Stimulated activated CD8-positive, alpha-beta memory T cell treated with anti-CD3 and anti-CD28 coated beads, Interleukin-4, amount 100 ng/mL, for 4 hours (primary cell): Measurements from ENCODE around the gene ZRSR2.
A peak's percentile ranks its signal among the peaks of the same experiment; 100 is the strongest.
"Not testable (repeated sequence)": the region's sequence is repeated elsewhere in the genome, so short reads cannot be mapped to it uniquely, and the experiment has no call there.

Experiments
- DNase-seq, 2 donors: peaks; one replicate each; pipeline ENCODE4 v3.0.0-alpha.2; 2020; ENCODE audit warnings: low read depth in 2 of 2, low spot score in 1 of 2

The ZRSR2 gene, protein sequence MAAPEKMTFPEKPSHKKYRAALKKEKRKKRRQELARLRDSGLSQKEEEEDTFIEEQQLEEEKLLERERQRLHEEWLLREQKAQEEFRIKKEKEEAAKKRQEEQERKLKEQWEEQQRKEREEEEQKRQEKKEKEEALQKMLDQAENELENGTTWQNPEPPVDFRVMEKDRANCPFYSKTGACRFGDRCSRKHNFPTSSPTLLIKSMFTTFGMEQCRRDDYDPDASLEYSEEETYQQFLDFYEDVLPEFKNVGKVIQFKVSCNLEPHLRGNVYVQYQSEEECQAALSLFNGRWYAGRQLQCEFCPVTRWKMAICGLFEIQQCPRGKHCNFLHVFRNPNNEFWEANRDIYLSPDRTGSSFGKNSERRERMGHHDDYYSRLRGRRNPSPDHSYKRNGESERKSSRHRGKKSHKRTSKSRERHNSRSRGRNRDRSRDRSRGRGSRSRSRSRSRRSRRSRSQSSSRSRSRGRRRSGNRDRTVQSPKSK

DNA sequence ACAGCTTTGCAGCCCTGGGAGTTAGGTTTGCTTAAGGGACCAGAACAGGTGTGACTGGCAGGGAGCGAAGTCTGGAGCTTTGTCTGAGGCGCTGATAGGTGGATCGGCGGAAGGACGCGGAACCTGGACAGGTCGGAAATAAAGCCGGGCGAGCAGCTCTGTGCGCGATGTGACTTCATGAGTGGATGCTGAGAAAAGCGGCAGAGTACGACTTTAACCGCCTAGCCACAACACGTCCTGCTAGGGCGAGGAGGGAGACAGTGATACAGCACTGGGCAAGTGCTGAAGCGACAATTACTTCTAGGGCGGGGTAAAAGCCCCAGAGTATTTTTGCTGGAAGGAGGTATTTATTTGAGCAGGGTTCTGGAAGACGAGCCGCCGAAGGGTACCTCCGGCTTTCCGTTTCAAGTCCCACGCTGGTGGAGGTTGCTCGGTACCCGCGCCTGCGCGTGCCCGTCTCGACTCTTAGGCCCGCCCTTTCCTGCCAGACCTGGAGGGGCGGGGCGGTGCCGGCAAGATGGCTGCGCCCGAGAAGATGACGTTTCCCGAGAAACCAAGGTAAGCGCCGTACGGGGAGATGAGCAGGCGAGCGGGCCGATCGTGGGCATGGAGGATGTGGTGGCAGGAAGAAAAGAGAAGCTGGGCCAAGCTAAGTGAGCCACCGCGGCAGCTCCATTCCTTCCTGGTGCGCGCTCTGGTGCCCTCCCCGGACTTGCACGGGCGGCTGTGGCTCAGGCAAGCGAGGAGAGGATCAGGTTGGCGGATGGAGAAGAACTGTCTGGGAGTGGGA lies at the start of gene ZRSR2:
Gene ZRSR2 (plus strand): TSS at position 506 of the 790 bp plus-strand sequence. CDS start 12 bp downstream, at position 518.
- peak; percentile 58 to 86 for DNase-seq

DNA sequence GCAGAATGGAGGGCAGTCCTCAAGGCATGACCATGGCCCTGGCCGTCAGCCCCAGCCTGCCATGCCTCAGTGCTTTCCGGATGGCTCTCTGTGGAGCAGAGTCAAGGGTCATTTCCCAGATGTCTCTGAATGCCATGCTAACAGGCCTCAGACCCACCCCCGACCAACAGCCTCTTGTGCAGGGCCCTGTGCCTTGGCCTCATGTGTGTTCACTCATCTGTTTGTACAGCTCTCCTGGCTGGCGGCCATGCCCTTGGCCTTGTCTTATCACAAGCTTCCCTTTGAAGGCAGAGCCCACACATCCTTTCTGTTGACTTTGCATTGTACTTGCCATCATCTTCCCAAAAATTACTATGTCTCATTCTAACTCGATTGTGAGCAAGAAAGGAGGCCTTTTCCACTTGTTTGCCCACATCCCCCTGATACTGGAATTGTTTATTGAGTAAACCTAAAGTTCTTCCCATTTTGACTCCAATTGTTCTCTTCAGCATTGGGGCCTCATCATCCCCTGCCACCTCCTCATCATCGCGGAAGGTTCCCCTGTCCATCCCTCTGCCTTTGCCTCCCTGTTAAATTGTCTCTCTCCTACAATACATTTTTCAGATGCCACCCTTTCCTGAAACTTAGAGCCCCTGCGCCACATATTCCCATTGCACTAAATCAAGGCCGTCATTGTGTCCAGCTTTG lies 46.0 kb upstream of the ZRSR2 start:
- DNase-seq, result no peak

DNA sequence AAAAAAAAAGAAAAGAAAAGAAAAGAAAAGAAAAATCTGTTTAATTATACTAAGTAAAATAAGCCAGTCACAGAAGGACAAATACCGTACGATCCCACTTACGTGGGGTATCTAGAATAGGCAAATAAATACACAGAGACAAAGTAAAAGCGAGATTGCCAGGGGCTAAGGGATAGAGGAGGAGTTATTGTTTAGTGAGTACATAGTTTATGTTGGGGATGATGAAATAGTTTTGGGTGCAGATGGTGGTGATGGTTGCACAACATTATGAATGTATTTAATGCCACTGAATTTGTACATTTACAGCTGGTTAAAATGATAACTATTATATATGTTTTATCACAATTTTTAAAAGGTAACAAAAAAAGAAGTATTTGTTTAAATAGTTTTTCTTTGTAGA lies 45.1 kb upstream of the ZRSR2 start:
- no peak for DNase-seq

DNA sequence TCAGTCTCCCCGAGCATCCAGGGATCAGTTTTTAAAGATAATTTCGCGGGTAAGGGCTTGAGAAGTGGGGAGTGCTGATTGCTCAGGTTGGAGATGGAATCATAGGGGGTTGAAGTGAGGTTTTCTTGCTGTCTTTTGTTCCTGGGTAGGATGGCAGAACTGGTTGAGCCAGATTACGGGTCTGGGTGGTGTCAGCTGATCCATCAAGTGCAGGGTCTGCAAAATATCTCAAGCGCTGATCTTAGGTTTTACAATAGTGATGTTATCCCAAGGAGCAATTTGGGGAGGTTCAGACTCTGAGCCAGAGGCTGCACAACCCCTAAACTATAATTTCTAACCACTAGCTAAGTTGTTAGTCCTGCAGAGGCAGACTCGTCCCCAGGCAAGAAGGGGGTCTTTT lies 43.6 kb upstream of the ZRSR2 start:
- DNase-seq, result not testable (repeated sequence)

DNA sequence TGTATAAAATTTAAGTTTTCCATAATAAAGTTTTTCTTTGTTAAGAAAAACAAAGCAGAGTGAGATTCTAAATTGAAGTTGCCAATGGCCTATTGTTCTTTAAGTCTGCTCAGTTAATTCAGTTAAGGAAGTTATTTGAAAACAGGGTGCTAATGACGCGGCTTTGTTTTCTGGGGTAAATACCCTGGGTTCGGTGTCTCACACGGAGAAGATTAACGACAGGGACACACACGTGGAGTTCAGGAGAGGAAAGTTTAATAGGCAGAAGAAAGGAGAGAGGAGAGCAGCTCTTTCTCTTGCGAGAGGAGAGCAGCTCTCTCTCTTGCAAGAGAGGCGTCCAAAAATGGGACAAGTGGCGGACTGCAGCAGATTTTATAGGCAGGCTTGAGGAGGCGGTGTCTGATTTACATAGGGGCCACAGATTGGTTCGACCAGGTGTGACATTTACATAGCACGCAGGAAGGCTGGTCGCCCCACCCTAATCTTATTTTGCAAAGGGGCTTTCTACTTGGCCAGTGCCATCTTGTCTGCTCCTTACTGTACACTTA lies 42.6 kb upstream of the ZRSR2 start:
- DNase-seq, result no peak

DNA sequence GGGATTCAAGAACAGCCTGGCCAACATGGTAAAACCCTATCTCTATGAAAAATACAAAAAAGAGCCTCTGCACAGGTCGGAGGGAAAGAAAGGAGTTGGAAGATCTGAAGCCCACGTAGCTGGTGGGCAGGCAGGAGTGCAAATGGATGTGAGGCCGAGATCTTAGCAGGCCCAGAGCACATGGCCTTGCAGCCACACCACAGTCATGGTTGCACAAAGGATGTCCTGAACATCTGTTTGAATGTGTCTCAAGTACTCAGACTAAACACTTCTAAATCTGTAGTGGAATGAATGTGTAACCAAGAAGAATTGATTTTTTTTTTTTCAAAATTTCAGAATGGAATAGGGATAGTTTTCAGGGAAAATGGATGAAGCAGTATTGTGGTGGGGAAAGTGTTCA lies 41.4 kb upstream of the ZRSR2 start:
- DNase-seq, result no peak

DNA sequence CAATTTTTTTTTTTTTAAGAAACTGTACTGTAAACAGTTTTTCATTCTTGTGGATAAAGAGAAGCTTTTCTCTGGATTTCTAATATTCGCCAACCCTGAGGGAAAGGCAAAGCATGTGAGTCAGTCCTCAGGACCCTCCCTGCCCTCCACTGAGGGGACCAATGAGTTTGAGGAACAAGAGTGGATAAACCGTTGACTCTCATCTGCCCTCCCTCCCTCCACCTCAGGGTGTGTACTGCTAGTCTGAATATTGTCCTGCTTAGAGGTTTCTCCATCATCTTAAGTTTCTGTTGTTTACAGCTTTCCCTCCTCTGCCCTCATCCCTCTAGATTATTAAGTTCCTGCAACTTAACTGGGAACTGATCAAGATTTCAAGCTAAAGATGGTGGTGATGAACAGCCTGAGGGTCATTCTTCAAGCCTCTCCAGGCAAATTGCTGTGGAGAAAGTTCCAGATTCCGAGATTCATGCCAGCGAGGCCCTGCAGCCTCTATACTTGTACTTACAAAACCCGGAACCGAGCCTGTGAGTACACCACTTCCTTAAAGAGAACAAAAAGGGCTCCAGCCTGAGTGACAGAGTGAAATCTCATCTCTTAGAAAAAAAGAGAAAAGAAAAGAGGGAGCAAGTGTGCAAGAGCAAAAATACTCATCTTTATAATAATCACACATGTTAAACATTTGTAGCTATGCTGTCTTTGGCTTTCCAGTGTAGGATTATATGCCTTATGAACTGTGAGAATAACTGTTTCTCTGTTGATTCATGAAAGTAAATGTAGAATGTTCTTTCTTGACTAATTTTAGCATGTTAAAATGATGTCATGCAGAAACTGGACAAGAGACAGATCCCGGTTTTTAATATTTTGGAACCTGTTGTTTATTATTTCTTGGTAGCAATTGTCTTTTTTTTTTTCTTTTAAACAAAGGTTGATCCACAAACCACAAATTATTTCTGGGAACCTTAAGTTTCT lies 40.4 kb upstream of the ZRSR2 start:
- DNase-seq, result no peak

DNA sequence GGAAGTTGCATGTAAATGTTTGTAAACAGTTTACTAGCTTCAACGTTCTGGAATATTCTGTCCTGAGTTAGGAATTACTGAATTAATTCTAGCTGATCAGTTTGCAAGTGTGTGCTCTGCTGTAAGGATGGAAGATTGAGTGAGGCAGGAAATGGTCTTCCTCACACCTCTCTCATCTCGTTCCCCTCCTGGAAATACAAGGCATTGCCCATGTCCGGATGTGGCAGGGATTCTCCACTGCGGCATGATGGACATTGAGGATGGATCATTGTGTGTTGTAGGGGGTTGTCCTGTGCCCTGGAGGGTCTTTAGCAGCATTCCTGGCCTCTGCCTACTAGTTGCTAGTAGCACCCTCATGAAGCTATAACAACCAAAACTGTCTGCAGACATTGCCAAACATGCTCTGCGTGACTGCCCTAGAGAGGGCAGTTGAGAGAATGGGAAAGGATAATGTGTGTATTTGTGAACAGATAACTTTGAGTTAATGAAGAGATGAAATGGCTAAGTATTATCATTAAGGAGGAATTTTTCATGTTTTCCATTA lies 39.6 kb upstream of the ZRSR2 start:
- no peak for DNase-seq

DNA sequence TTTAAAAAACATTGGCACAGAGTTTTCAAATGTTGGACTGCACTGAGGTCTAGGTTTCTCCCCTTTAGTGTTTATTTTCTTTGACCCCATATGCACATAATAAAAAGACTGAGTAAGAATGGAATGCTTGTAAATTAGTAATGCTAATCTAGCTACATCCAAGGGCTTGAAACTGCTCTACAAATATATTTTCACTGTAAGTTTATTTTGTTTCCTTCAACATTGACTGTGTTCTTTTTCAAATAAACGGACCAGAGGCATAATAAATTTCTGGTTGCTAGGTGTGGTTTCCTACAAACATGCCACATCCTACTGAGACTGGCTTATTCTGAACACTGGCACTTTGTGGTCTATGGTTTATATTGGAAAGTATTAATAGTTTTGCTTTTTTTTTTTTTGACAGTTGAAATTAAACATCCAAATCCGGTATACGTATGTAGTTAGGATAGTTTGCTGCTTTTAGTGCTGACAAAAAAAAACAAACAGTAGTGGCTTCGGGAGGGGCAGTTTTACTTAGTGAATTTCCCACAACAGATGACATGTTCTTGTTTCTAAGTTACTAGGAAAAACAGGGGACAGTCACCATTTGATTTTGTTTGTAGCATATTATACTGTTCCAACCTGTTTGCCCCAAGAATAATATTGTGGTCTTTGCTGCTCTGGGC lies 39.0 kb upstream of the ZRSR2 start:
- no peak for DNase-seq

DNA sequence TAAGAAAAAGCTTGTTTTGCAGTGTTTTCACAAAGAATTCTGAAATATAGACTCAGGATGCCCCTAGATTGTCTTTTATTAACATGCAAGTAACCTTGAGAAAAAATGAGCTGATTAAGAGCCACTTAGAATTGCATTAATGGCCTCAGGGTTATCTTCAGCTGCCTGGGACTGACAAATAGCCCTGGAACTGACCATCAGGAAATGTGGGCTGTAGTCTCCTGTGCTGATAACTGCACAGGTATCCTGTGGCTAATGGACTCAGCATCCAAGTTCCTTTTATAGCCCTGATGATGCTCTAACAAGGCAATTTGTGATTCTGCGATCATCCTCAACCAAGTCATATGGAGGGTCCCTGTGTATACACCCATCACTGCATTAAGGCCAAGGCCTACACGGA lies 35.2 kb upstream of the ZRSR2 start:
- DNase-seq, result no peak

DNA sequence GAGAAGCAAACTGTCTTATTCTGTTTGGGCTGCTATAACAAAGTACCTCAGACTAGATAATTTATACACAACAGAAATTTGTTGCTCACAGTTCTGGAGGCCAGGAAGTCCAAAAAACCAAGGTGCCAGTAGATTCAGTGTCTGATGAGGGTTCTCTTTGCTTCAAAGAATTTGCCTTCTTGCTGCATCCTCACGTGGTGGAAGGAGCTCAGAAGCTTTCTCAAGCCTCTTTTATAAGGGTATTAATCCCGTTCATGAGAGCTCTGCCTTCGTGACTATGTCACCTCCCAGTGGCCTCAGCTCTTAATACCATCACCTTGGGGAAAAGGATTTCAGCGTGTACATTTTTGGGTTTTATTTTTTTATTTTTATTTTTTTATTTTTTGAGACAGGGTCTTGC lies 32.1 kb upstream of the ZRSR2 start:
- DNase-seq, result no peak

DNA sequence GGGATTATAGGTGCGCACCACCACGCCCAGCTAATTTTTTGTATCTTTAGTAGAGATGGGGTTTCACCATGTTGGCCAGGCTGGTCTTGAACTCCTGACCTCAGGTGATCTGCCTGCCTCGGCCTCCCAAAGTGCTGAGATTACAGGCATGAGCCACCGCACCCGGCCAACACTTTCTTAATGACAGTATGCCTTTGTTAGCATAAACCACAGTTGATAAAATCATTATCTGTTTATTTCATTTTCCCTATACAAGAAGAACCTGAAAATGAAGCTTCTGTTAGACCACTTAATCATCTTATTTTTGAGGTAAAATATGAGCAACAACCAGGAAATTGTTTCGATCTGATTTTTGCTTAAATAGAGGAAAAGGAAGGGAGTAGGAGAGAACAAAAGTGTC lies 30.4 kb upstream of the ZRSR2 start:
- DNase-seq, result not testable (repeated sequence)

DNA sequence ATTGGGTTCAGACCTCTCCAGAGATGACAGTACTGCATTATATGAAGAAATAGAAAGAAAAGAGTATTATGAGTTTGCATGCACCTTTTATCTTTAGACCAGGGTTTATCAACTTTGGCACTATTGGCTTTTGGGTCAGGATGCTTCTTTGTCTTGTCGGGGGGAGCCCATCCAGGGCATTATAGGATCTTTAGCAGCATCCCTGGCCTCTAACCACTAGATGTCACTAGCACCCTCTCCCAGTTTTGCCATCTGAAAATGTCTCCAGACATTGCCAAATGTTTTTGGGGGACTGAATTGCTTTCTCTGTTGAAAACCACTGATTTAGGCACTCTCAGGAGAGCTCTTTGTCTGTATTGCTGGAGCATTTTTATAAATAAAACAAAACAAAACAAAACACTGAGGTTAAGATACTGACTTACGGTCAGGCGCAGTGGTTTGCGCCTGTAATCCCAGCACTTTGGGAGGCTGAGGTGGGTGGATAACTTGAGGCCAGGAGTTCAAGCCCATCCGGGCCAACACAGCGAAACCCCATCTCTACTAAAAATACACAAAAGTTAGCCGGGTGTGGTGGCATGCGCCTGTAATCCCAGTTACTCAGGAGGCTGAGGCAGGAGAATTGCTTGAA lies 28.6 kb upstream of the ZRSR2 start:
- DNase-seq, result no peak

DNA sequence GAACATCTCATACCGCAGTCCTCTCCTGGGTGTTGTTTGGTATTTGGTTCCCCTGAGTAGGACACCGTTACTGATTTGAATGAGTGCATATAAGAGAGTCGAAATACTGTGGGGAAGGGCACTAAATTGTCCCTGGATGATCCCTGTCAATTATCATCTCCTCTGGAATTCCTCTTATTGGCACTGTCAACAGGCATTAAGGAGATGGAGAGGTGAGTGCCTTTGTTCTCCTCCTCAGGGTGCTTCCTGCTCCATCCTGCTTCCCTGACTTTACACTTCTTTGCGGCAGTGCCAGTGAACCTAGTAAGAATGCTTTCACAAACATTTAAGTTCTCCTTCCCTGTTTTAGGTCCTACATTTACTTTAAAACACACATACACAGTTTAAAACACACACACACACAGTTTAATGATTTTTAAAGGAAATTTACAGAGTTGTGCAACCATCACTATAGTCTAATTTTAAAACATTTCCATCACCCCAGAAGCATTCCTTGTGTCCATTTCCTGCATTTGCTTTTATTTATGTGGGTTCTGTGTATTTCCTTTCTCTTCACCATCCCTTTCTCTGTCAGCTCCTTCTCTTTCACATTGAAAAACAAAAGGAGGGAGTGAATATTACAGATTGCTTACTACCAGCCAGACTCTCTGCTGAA lies 20.9 kb upstream of the ZRSR2 start:
- DNase-seq, result no peak

DNA sequence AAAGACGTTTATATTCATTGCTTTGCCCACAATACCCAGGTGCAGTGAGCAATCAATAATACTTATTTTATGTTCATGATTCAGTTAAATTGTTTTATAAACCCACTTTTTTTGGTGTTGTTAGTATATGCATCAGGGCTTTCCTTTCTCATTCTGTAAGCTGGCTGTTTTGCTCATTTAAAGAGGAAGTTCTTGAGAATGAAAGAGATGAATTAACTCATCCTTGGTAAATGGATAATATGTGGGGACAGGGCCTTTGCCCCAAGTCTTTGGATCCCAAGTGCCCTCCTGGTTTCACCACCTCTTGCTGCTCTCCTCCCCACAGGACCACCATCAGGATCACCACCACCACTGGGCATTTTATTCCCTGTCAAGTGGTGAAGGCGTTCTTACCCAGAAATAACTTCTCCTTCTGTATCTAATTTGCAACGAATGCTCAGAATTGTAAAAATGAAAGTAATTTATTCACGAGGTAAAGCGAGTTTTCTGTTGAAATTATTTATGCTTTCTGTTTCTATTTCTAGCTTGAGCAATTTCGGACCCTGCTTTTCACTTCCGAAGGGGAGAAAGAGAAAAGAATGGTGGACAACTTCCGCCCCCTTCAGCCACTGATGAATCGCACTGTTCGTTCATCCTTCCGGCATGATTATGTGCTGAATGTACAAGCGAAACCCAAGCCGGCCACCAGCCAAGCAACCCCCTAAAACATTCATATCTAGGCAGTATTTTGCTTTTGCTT lies 8.2 kb upstream of the ZRSR2 start:
- DNase-seq, result no peak

DNA sequence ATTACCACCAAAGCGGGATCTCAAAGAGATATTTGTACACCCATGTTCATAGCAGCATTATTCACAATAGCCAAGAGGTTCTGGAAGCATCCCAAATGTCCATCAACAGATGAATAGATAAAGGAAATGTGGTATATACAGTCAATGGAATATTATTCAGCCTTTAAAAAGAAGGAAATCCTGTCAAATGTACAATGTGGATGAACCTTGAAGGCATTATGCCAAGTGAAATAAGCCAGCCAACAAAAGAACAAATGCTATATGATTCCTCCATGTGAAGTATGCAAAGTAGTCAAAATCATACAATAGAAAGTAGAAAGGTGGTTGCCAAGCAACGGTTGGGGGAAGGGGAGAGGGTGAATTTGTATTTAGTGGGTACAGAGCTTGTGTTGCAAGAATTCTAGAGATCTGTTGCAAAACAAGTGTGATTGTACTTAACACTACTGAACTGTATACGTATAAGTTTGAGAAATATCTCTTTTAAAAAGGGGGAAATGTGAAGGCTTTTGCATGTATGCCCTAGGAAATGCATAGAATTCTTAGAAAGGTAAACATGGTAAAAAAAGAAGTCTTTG lies 5.0 kb upstream of the ZRSR2 start:
- no peak for DNase-seq

DNA sequence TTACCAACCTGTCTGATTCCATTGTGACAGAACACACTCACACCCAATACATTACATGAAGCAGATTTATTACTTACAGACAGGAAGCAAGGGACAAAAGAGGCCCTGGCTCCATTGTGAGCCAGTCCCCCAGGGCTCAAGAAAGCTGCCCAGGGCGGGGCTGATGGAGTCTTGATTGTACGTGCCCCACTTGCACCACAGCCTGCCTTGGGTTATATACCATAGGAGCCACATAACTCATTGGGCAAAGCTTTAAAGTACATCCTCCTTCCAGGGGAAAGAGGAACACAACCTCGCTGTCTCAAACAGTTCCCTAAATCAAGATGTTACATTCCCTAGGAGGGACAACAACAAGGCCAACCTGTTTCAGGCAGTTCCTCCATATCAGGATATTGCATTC lies 3.4 kb upstream of the ZRSR2 start:
- DNase-seq, result no peak
